Duodenal mucosa (tissue), 2 donors: ENCODE results near the gene TEAD1.

ENCODE experiments used
- H3K27ac ChIP-seq: one replicate; pipeline ENCODE4 v1.7.0; 2013; ENCODE audit warnings: low read depth, low read length
- H3K27me3 ChIP-seq, 2 donors: one replicate each; pipeline ENCODE4 v1.7.0; 2013; ENCODE audit warnings: low read length in 2 of 2, control low read depth in 1 of 2; ENCODE audit not compliant: insufficient read depth in 2 of 2, control insufficient read depth in 1 of 2
- H3K36me3 ChIP-seq, 2 donors: one replicate each; pipeline ENCODE4 v1.7.0; 2013; ENCODE audit warnings: low read length in 2 of 2, control low read depth in 1 of 2; ENCODE audit not compliant: insufficient read depth in 2 of 2, control insufficient read depth in 1 of 2
- H3K4me1 ChIP-seq, 2 donors: one replicate each; pipeline ENCODE4 v1.7.0; 2013; ENCODE audit warnings: low read length in 2 of 2, control low read depth in 1 of 2; ENCODE audit not compliant: insufficient read depth in 2 of 2, control insufficient read depth in 1 of 2
- H3K4me3 ChIP-seq, 2 donors: one replicate each; pipeline ENCODE4 v1.7.0; 2013; ENCODE audit warnings: low read length in 2 of 2, low read depth in 1 of 2
- H3K9ac ChIP-seq, 2 donors: one replicate each; pipeline ENCODE4 v1.7.0; 2013; ENCODE audit warnings: low read length in 2 of 2, low read depth in 1 of 2
- H3K9me3 ChIP-seq, 2 donors: one replicate each; pipeline ENCODE4 v1.7.0; 2013; ENCODE audit warnings: low read length in 2 of 2, control low read depth in 1 of 2; ENCODE audit not compliant: control insufficient read depth in 1 of 2

The TEAD1 gene

GRCh38 chr11:12640355-12640754, 33.9 kb upstream of the TEAD1 start:
- H3K27ac ChIP-seq: no peak overlapping the region
- H3K36me3 ChIP-seq: no peaks in the 10 kb centered on the region
- H3K9ac ChIP-seq: no peak overlapping the region
- H3K9me3 ChIP-seq: no peaks in the 10 kb centered on the region
- no peaks in the 10 kb centered on the region for H3K4me1 ChIP-seq
- no peaks in the 10 kb centered on the region for H3K27me3 ChIP-seq
- H3K4me3 ChIP-seq: no peak overlapping the region

GRCh38 chr11:12640926-12641849, 33.0 kb upstream of the TEAD1 start:
- H3K27me3 ChIP-seq: no peaks in the 10 kb centered on the region
- H3K4me1 ChIP-seq: no peaks in the 10 kb centered on the region
- no peak overlapping the region for H3K27ac ChIP-seq
- no peaks in the 10 kb centered on the region for H3K36me3 ChIP-seq
- no peak overlapping the region for H3K9ac ChIP-seq
- no peaks in the 10 kb centered on the region for H3K9me3 ChIP-seq
- no peak overlapping the region for H3K4me3 ChIP-seq

- H3K27ac ChIP-seq: no peak overlapping the region
- no peaks in the 10 kb centered on the region for H3K27me3 ChIP-seq
- no peaks in the 10 kb centered on the region for H3K9me3 ChIP-seq
- no peak overlapping the region for H3K4me3 ChIP-seq
- H3K36me3 ChIP-seq: no peaks in the 10 kb centered on the region
- no peaks in the 10 kb centered on the region for H3K4me1 ChIP-seq
- no peak overlapping the region for H3K9ac ChIP-seq
Observed at GRCh38 chr11:12642040-12642439, 32.2 kb upstream of the TEAD1 start.

GRCh38 chr11:12642806-12643428, 31.3 kb upstream of the TEAD1 start:
- H3K4me3 ChIP-seq: no peak overlapping the region
- H3K4me1 ChIP-seq: no peaks in the 10 kb centered on the region
- H3K27ac ChIP-seq: no peak overlapping the region

GRCh38 chr11:12646478-12646877, 27.7 kb upstream of the TEAD1 start:
- Histone ChIP-seq H3K27ac (no peak overlapping the region), H3K27me3 (no peaks in the 10 kb centered on the region), H3K9me3 (no peaks in the 10 kb centered on the region), H3K9ac (no peak overlapping the region), H3K36me3 (no peaks in the 10 kb centered on the region), H3K4me1 (no peaks in the 10 kb centered on the region), H3K4me3 (no peak overlapping the region)

More at GRCh38 chr11:12642806-12643428, 31.3 kb upstream of the TEAD1 start:
- no peaks in the 10 kb centered on the region for H3K27me3 ChIP-seq
- no peak overlapping the region for H3K9ac ChIP-seq
- H3K36me3 ChIP-seq: no peaks in the 10 kb centered on the region
- no peaks in the 10 kb centered on the region for H3K9me3 ChIP-seq

- H3K4me3 ChIP-seq: no peak overlapping the region
- H3K36me3 ChIP-seq: no peaks in the 10 kb centered on the region
- no peaks in the 10 kb centered on the region for H3K4me1 ChIP-seq
- no peaks in the 10 kb centered on the region for H3K27me3 ChIP-seq
- peaks cover 0 to 3% of the 10 kb centered on the region in 2 donors for H3K9me3 ChIP-seq
- H3K9ac ChIP-seq: no peak overlapping the region
- no peak overlapping the region for H3K27ac ChIP-seq
Observed at GRCh38 chr11:12653729-12654128, 20.5 kb upstream of the TEAD1 start.

GRCh38 chr11:12655842-12656241, 18.4 kb upstream of the TEAD1 start:
- Histone ChIP-seq H3K27me3 (no peaks in the 10 kb centered on the region), H3K27ac (no peak overlapping the region), H3K4me3 (no peak overlapping the region), H3K9ac (no peak overlapping the region), H3K4me1 (no peaks in the 10 kb centered on the region), H3K9me3 (peaks cover 0 to 3% of the 10 kb centered on the region in 2 donors), H3K36me3 (no peaks in the 10 kb centered on the region)

GRCh38 chr11:12657336-12657735, 16.9 kb upstream of the TEAD1 start:
- no peak overlapping the region for H3K27ac ChIP-seq
- no peak overlapping the region for H3K4me3 ChIP-seq
- no peaks in the 10 kb centered on the region for H3K36me3 ChIP-seq
- peaks cover 0 to 3% of the 10 kb centered on the region in 2 donors for H3K9me3 ChIP-seq
- H3K27me3 ChIP-seq: no peaks in the 10 kb centered on the region
- no peak overlapping the region for H3K9ac ChIP-seq
- H3K4me1 ChIP-seq: no peaks in the 10 kb centered on the region

- Histone ChIP-seq H3K9ac (no peak overlapping the region), H3K36me3 (no peaks in the 10 kb centered on the region), H3K4me3 (no peak overlapping the region), H3K4me1 (no peaks in the 10 kb centered on the region), H3K9me3 (peaks cover 0 to 3% of the 10 kb centered on the region in 2 donors), H3K27ac (no peak overlapping the region), H3K27me3 (no peaks in the 10 kb centered on the region)
Observed at GRCh38 chr11:12657981-12658380, 16.2 kb upstream of the TEAD1 start.

GRCh38 chr11:12662101-12662689, 12.0 kb upstream of the TEAD1 start:
- Histone ChIP-seq H3K9me3 (no peaks in the 10 kb centered on the region), H3K4me1 (no peaks in the 10 kb centered on the region), H3K4me3 (no peak overlapping the region), H3K27ac (no peak overlapping the region), H3K27me3 (peaks cover 0 to 5% of the 10 kb centered on the region in 2 donors), H3K9ac (no peak overlapping the region), H3K36me3 (no peaks in the 10 kb centered on the region)
